A549 treated with GW870086 at 1 μM for 4 hours (cell line): ENCODE results near the gene DENND2D. TPM values are rescaled to one million over a fixed set of nuclear protein-coding genes. Genes with fewer than 3 reads are reported as not detected.

Experiments used
- total RNA-seq: library from RNA; stranded (reverse); fragments of 200-300 nt; extraction: Qiagen RNA extraction; gene quantifications from 5 replicates; pipeline ENCODE4 v1.2.3, GENCODE V29; 2022; ENCODE audit warnings: low read depth

DENND2D gene
- total RNA-seq, result 1.2 to 1.5 TPM (median 1.4 TPM) in 5 replicates

DNA sequence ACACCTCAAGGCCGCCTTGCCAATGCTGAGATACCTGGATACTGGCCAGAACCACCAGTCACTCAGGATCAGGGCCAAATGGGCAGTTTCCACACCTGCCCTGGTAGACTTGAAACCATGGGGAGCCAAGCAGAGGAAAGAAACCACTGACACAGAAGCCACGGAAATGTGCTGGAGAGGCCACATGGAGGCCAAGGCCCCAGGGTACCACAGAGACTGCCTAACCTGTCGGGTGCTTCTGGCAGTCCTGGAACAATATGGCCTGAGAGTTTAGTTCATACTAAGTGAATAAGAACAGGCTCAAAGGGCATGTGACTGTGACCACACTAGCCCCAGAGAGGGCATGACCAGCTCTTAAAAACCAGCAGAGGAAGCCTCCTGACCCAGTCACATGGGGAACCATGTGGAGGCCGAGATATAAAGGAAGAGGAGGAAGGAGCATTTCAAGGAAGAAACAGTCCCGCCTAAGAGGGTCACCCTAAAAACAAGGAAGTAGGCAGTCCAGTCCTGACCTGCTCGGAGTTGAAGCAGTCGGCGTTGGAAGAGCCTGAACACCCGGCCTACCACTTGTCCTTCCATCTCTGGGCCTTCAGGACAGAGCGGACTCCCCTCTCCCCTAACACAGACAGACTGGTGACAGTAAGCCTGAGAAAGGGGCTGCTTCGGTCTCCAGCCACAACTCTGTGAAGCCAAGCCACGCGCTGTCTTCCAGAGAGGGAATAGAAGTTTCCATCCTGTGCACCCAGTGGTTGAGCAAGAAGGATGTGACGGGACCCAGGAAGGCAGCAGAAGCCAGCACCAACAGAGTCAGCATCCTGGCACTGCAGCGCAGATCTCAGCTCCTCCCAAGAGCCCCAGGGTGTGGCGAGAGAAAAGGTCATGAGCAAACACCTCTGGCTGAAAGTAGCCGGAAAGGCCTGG lies at the start of gene DENND2D:
DENND2D (minus strand) TSS at position 766 of the 921 bp plus-strand sequence; CDS start at position 579, 187 bp downstream.

GRCh38 chr1:111227434-111227833 lies 27.0 kb upstream of the DENND2D start, which contains the start of gene CHI3L2:
Gene CHI3L2, plus strand, starts transcription at chr1:111227713. Its CDS starts 17 bp downstream, at chr1:111227730.

GRCh38 chr1:111139956-111140679 lies 60.3 kb downstream of the DENND2D start, which contains the start of the genes CEPT1 and DRAM2:
Gene CEPT1, plus strand, starts transcription at chr1:111140223. Its CDS starts 7,492 bp downstream, at chr1:111147715.
Gene DRAM2, minus strand, starts transcription at chr1:111140093. Its CDS starts 8,539 bp downstream, at chr1:111131554.

Other genes starting within 250 kb of the DENND2D start
- 15.9 to 21.4 TPM (median 18.4 TPM) in 5 replicates for gene LRIF1, start 236.7 kb downstream of the DENND2D start, total RNA-seq
- 16.6 to 23.7 TPM (median 22.0 TPM) in 5 replicates for gene DRAM2, start 60.6 kb downstream of the DENND2D start, total RNA-seq
- gene CEPT1, start 60.4 kb downstream of the DENND2D start, total RNA-seq, result 12.0 to 13.2 TPM (median 12.9 TPM) in 5 replicates
- gene CHI3L2, start 27.1 kb upstream of the DENND2D start, total RNA-seq, result 0.42 to 0.79 TPM (median 0.54 TPM) in 4 of 5 replicates, not detected in the other
- not detected in 5 replicates for gene CHIA, start 90.2 kb upstream of the DENND2D start, total RNA-seq
- gene OVGP1, start 227.1 kb upstream of the DENND2D start, total RNA-seq, result 1.1 to 1.4 TPM (median 1.2 TPM) in 5 replicates
- 35.2 to 52.3 TPM (median 49.0 TPM) in 5 replicates for gene WDR77, start 248.6 kb upstream of the DENND2D start, total RNA-seq
- 241 to 261 TPM (median 249 TPM) in 5 replicates for gene ATP5PB, start 248.8 kb upstream of the DENND2D start, total RNA-seq